ENCODE data around the gene NUDT7.

The NUDT7 gene

GRCh38 chr16:77780378-77780837, 58.1 kb downstream of the NUDT7 start:
- peak; percentile 70 for DNase-seq (ENCODE audit: low spot score)

- DNase-seq (ENCODE audit: low spot score) = no peak
Measured at GRCh38 chr16:77781091-77781490, 58.8 kb downstream of the NUDT7 start.

GRCh38 chr16:77782694-77783093, 60.4 kb downstream of the NUDT7 start:
- DNase-seq (ENCODE audit: low spot score) = peak; percentile 11

GRCh38 chr16:77784441-77785372, 62.4 kb downstream of the NUDT7 start:
- DNase-seq (ENCODE audit: low spot score) = no peak

GRCh38 chr16:77785373-77785764, 63.1 kb downstream of the NUDT7 start:
- DNase-seq (ENCODE audit: low spot score) = no peak

- DNase-seq (ENCODE audit: low spot score) = no peak
Measured at GRCh38 chr16:77786186-77786847, 64.0 kb downstream of the NUDT7 start.

GRCh38 chr16:77787452-77787851, 65.1 kb downstream of the NUDT7 start:
- no peak for DNase-seq (ENCODE audit: low spot score)

- no peak for DNase-seq (ENCODE audit: low spot score)
Measured at GRCh38 chr16:77788181-77789084, 66.1 kb downstream of the NUDT7 start, which contains the start of gene VAT1L. Gene VAT1L (plus strand): TSS chr16:77788564. CDS start chr16:77788683, 119 bp downstream.

GRCh38 chr16:77789085-77790008, 67.0 kb downstream of the NUDT7 start:
- DNase-seq (ENCODE audit: low spot score) = no peak

- DNase-seq (ENCODE audit: low spot score) = no peak
Measured at GRCh38 chr16:77790009-77790372, 67.7 kb downstream of the NUDT7 start.

GRCh38 chr16:77790912-77791311, 68.6 kb downstream of the NUDT7 start:
- no peak for DNase-seq (ENCODE audit: low spot score)

Data from RKO (cell line).